Muscle layer of duodenum (tissue), 2 donors: Measurements from ENCODE around the gene NCKAP5L.

ENCODE experiments used
- H3K27ac ChIP-seq: one replicate; pipeline ENCODE4 v1.7.0; 2013; ENCODE audit warnings: mild to moderate bottlenecking, low read length
- H3K27me3 ChIP-seq: one replicate; pipeline ENCODE4 v1.7.0; 2013; ENCODE audit warnings: low read depth, mild to moderate bottlenecking, control low read depth, low read length
- H3K36me3 ChIP-seq, 2 donors: one replicate each; pipeline ENCODE4 v1.7.0; 2013; ENCODE audit warnings: low read length in 2 of 2, control low read depth in 1 of 2, mild to moderate bottlenecking in 1 of 2; ENCODE audit not compliant: insufficient read depth in 2 of 2, control insufficient read depth in 1 of 2
- H3K4me1 ChIP-seq, 2 donors: one replicate each; pipeline ENCODE4 v1.7.0; 2013; ENCODE audit warnings: low read length in 2 of 2, mild to moderate bottlenecking in 2 of 2, control low read depth in 1 of 2, moderate library complexity in 1 of 2; ENCODE audit not compliant: insufficient read depth in 2 of 2, control insufficient read depth in 1 of 2
- H3K4me3 ChIP-seq, 2 donors: one replicate each; pipeline ENCODE4 v1.7.0; 2013; ENCODE audit warnings: low read length in 2 of 2, low read depth in 1 of 2, mild to moderate bottlenecking in 1 of 2
- H3K9me3 ChIP-seq, 2 donors: one replicate each; pipeline ENCODE4 v1.7.0; 2013; ENCODE audit warnings: low read length in 2 of 2, control low read depth in 1 of 2, mild to moderate bottlenecking in 1 of 2; ENCODE audit not compliant: control insufficient read depth in 1 of 2
- donor health status: healthy.

The NCKAP5L gene

GRCh38 chr12:49764126-49764525, 64.1 kb downstream of the NCKAP5L start:
- Histone ChIP-seq H3K27ac (no peak overlapping the region), H3K27me3 (no peaks in the 10 kb centered on the region), H3K9me3 (no peaks in the 10 kb centered on the region), H3K36me3 (peaks cover 45 to 55% of the 10 kb centered on the region in 2 donors), H3K4me3 (no peak overlapping the region), H3K4me1 (peaks cover 0 to 3% of the 10 kb centered on the region in 2 donors)

DNA sequence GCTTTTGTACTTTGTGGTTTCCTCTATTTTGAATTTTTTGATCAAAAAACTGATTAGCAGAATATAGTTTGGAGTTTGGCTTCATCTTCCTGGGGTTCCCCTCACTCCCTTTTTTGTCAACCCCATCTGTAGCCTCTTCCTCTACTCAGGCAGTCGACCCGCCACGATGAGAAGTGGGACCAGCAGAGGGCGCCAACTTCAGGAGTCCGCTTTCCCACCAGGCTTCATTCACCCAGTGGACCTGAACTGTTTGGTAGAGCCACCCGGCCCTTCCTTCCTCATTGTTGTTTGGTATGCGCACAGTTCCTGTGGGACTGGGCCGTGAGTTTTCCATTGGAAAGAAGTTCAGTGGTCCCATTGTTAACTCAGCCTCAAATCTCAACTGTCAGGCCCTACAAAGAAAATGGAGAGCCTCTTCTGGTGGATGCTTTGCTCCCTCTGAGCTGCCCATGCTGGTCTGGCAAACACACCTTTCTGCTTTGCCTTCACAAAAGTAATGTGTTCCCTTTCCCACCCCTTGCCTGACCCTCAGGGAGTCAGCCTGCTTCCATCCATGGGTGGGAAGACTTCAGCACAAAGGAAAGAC, 65.1 kb downstream of the NCKAP5L start:
- Histone ChIP-seq H3K36me3 (peaks cover 56 to 65% of the 10 kb centered on the region in 2 donors), H3K4me3 (no peak overlapping the region), H3K4me1 (peaks cover 0 to 3% of the 10 kb centered on the region in 2 donors), H3K27ac (peak overlapping the region; percentile 5), H3K9me3 (no peaks in the 10 kb centered on the region), H3K27me3 (no peaks in the 10 kb centered on the region)

DNA sequence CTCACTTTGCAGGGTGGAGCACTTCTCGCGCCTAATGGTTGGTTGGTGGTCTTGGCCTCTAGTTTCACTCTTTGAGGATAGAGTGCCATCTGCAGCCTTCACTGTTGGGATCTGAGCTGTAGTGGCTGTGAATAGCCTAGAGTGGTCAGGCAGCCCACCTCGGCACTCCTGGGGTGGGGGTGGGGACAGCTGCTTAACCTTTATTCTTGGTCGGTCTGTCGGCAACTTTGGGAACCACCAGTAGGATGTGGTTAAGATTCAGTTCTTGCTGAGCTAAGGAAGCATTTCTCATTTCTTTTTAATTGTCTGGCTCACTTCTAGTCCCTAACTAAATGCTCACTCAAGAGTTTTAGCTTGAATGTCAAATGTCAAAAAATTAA, 65.8 kb downstream of the NCKAP5L start:
- Histone ChIP-seq H3K36me3 (peaks cover 62 to 72% of the 10 kb centered on the region in 2 donors), H3K4me3 (no peak overlapping the region), H3K9me3 (no peaks in the 10 kb centered on the region), H3K27ac (no peak overlapping the region), H3K27me3 (no peaks in the 10 kb centered on the region), H3K4me1 (peaks cover 0 to 3% of the 10 kb centered on the region in 2 donors)

DNA sequence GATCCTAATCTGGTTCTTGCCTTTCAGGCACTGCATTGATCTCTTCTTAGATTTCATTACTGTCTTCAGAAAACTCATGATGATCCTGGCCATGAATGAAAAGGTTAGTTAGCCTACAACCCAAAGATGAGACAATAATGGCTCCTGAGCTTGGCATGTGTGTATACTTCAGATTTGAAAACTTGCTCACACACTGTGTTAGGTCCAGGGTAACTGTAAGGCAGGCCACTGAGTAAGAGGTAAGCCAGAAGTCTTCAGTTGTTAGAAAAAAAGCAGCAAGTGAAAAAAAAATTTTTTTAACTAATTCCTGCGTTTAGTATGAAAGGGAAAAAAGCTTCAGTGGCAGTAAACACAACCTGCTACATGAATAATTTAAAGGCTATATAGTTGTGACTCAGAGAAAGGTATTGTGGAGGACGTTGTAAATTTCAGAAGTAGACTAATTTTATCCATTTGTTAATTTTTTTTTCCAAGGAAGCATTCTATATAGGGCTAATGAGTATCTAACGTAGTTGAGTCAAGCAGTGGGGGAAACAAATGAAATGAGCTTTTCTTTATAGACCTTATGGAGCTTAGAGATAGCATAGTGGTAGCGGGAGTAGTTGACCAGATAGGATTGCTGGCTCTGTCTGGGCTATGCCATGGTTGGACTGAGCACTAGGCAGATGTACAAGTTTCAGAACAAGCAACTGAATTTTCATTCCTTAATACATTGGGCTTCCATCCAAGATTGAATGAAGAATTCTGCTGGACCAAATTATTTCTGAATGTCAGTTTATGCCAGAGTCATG, 66.3 kb downstream of the NCKAP5L start:
- H3K27ac ChIP-seq = no peak overlapping the region
- H3K4me3 ChIP-seq = no peak overlapping the region
- no peaks in the 10 kb centered on the region for H3K9me3 ChIP-seq
- no peaks in the 10 kb centered on the region for H3K27me3 ChIP-seq
- peaks cover 68 to 78% of the 10 kb centered on the region in 2 donors for H3K36me3 ChIP-seq
- H3K4me1 ChIP-seq = peaks cover 0 to 3% of the 10 kb centered on the region in 2 donors

DNA sequence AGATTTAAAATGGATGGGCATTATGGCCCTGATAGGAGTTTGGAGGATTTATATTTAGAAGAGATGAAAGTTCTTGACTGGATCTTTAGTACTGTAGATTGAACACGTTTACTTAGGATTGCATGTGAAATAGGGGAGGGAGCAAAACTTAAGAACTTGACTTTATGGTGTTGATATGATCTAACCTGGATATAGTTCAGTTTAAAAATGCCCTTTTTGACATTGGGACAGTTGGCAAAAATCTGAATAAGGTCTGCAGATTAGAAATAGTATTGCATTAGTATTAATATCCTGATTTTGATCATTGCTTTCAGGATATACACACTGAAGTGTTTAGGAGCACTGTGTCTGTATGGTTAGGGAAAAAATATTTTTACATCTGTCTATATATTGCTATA, 77.2 kb downstream of the NCKAP5L start:
- Histone ChIP-seq H3K4me3 (no peak overlapping the region), H3K27me3 (no peaks in the 10 kb centered on the region), H3K9me3 (no peaks in the 10 kb centered on the region), H3K36me3 (peaks cover 29 to 32% of the 10 kb centered on the region in 2 donors), H3K4me1 (peaks cover 16 to 75% of the 10 kb centered on the region in 2 donors), H3K27ac (no peak overlapping the region)

GRCh38 chr12:49750027-49750995, 77.9 kb downstream of the NCKAP5L start:
- no peaks in the 10 kb centered on the region for H3K9me3 ChIP-seq
- no peak overlapping the region for H3K27ac ChIP-seq
- H3K36me3 ChIP-seq = peaks cover 26% of the 10 kb centered on the region in 2 donors
- H3K27me3 ChIP-seq = no peaks in the 10 kb centered on the region
- H3K4me1 ChIP-seq = peaks cover 16 to 81% of the 10 kb centered on the region in 2 donors
- no peak overlapping the region for H3K4me3 ChIP-seq

DNA sequence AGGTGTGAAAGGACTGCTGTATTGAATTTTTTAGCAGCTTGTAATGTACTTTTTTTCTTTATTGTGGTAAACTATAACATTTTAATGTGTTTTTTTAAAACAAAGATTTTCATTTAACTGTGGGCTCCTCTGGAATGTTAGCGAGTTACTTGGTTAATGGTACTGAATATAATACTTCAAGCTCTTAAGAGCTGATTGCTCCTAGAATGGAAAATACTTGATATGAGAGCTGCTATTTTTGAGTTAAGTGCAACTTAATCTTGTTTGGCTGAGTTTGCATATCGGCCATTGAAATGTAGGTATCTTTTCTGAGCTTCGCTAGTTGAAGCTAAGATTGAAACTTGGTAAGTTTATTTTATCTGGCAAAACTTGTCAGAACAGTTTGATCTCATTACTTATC, 79.4 kb downstream of the NCKAP5L start:
- H3K36me3 ChIP-seq = peaks cover 12 to 13% of the 10 kb centered on the region in 2 donors
- no peak overlapping the region for H3K27ac ChIP-seq
- no peaks in the 10 kb centered on the region for H3K9me3 ChIP-seq
- H3K4me3 ChIP-seq = no peak overlapping the region
- no peaks in the 10 kb centered on the region for H3K27me3 ChIP-seq
- peaks cover 25 to 87% of the 10 kb centered on the region in 2 donors for H3K4me1 ChIP-seq

GRCh38 chr12:49748306-49748705, 79.9 kb downstream of the NCKAP5L start:
- peaks cover 7 to 9% of the 10 kb centered on the region in 2 donors for H3K36me3 ChIP-seq
- peaks cover 25 to 87% of the 10 kb centered on the region in 2 donors for H3K4me1 ChIP-seq
- no peaks in the 10 kb centered on the region for H3K27me3 ChIP-seq
- H3K27ac ChIP-seq = no peak overlapping the region
- H3K4me3 ChIP-seq = no peak overlapping the region
- H3K9me3 ChIP-seq = no peaks in the 10 kb centered on the region

GRCh38 chr12:49744363-49744885, 83.8 kb downstream of the NCKAP5L start:
- no peak overlapping the region for H3K27ac ChIP-seq
- no peaks in the 10 kb centered on the region for H3K27me3 ChIP-seq
- peaks cover 0 to 6% of the 10 kb centered on the region in 2 donors for H3K36me3 ChIP-seq
- H3K4me1 ChIP-seq = peaks cover 12 to 61% of the 10 kb centered on the region in 2 donors
- no peak overlapping the region for H3K4me3 ChIP-seq
- H3K9me3 ChIP-seq = no peaks in the 10 kb centered on the region

DNA sequence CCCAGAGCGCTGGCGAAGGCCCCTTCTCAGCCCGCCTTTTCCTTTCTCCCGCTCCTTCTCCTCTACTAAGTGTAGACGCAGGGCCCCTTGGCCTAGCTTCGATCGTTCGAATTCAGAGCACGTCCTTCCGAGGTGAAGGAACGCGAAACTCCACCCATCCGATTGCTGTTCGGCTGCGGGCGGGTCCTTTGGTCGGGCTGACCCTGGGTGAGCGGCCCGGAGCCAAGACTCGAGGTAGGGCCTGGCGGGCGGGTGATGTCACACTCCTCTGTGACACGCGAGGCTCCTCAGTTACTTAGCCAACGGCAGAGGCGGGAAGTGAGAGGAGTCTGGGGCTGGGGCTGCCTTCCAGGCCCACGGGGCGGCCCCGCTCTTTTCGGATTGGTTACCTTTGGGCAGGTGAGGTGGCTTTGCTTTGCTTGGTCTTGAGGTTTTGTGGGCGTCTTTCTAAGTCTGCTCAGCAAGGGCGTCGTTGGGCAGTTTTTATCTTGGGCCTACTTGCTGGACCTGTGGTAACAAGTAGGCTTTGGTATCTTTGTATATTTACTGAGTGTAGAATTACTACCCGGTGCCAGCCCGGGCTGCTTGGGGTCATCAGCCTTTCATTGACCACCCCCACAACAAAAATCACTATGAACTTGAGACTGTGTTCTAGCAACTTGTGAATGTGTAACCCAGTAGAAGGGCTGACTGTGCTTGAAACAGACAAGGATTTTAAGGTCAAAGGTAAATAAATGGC, 86.2 kb downstream of the NCKAP5L start:
- H3K9me3 ChIP-seq = no peaks in the 10 kb centered on the region
- H3K27me3 ChIP-seq = no peaks in the 10 kb centered on the region
- peak overlapping the region; percentile 83 to 91 for H3K4me3 ChIP-seq
- H3K27ac ChIP-seq = peak overlapping the region; percentile 95
- peaks cover 0 to 6% of the 10 kb centered on the region in 2 donors for H3K36me3 ChIP-seq
- peaks cover 12 to 42% of the 10 kb centered on the region in 2 donors for H3K4me1 ChIP-seq
